Spleen (tissue), 7 donors: ENCODE results near the gene LRRTM4.

Experiments
- POLR2AphosphoS5 ChIP-seq, 3 donors: sonication (generic); formaldehyde crosslinking; IDR thresholded peaks; one replicate each; pipeline ENCODE4 v1.5.1; 2017; ENCODE audit warnings: antibody characterized with exemption in 3 of 3
- TF ChIP-seq, protein P1 (sequence below), 11 experiments: fragments of 200-600 bp in 7 of 11; fragments of 450-650 bp in 4 of 11; sonication (generic) in 4 of 11; IDR thresholded peaks in 8 of 11; conservative IDR thresholded peaks in 3 of 11; 1 replicate in 7 of 11; 2 replicates in 4 of 11; pipeline versions ENCODE4 v1.4.0 to v1.8.0; 2016 to 2021; ENCODE audit warnings: antibody characterized with exemption in 11 of 11, inconsistent platforms in 4 of 11, mild to moderate bottlenecking in 1 of 11
- donor health status: DM: no; HTN: no; CAD: no; lungs with moderate emphysema.
- donor health status: DM: no; HTN: no; CAD: no.
- donor health status: DM: no; HTN: no; CAD: no.

DNA sequence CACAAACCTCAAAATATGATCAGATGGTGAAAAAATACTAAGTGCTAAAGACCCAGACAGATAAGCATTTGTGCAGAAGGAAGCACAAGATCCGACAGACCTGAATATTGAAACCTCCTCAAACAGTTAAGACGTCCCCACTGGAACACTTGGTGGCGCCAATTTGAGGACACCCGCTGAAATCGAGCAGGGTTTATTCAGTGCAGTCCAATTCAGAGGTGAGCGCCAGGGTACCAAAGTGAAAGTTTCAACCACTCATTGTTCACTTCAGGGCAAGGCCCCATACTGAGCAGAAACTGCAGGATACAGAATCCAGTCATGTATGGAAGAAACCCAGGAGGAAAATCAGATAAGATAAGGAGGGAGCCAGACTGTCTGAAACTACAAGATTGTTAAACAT lies 417.6 kb downstream of the LRRTM4 start:
- TF ChIP-seq, protein P1, sequence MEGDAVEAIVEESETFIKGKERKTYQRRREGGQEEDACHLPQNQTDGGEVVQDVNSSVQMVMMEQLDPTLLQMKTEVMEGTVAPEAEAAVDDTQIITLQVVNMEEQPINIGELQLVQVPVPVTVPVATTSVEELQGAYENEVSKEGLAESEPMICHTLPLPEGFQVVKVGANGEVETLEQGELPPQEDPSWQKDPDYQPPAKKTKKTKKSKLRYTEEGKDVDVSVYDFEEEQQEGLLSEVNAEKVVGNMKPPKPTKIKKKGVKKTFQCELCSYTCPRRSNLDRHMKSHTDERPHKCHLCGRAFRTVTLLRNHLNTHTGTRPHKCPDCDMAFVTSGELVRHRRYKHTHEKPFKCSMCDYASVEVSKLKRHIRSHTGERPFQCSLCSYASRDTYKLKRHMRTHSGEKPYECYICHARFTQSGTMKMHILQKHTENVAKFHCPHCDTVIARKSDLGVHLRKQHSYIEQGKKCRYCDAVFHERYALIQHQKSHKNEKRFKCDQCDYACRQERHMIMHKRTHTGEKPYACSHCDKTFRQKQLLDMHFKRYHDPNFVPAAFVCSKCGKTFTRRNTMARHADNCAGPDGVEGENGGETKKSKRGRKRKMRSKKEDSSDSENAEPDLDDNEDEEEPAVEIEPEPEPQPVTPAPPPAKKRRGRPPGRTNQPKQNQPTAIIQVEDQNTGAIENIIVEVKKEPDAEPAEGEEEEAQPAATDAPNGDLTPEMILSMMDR (IDR thresholded peaks at IDR 0.05 in 8 of 11, conservative IDR thresholded peaks at IDR 0.05 in 3 of 11): no peak
- no peak for TF ChIP-seq POLR2AphosphoS5 (IDR thresholded peaks at IDR 0.05)
